Endothelial cell of umbilical vein (primary cell): Measurements from ENCODE around the gene CCBE1. TPM values are rescaled to one million over a fixed set of nuclear protein-coding genes. Genes with fewer than 3 reads are reported as not detected.

Source experiments
- BruUV-seq: library from RNA; stranded (reverse); fragments of 400-500 nt; replicated peaks from 2 replicates; lab custom pipeline; 2021; lab: Mats Ljungman, UMichigan
- CTCF ChIA-PET: fragments of 300-600, 350-600 bp; sonication (Branson Sonifier 250); formaldehyde crosslinking; loops from one replicate; lab custom pipeline; 2021; ENCODE audit warnings: antibody characterized with exemption, inconsistent platforms; lab: Charles Lee
- POLR2A ChIA-PET: fragments of 300-600, 350-600 bp; sonication (Branson Sonifier 250); formaldehyde crosslinking; loops from one replicate; lab custom pipeline; 2021; ENCODE audit warnings: antibody characterized with exemption, inconsistent platforms; lab: Charles Lee
- DNase-seq: peaks from one replicate; pipeline ENCODE4 v3.0.0-alpha.2; 2011; ENCODE audit warnings: low read depth, low spot score
- FAIRE-seq: peaks from 2 replicates; lab custom pipeline; 2011; peaks lifted over from hg19 to GRCh38; lab: Jason Lieb, UNC
- H2AFZ ChIP-seq: 2 replicates; pipeline ENCODE4 v1.6.0; 2012; ENCODE audit warnings: low read depth, low read length, control low read depth, inconsistent platforms
- H3K27ac ChIP-seq: 2 replicates; pipeline ENCODE4 v1.5.1; 2011; ENCODE audit warnings: low read depth, mild to moderate bottlenecking, control low read depth, low read length, moderate library complexity; ENCODE audit not compliant: insufficient read depth
- H3K27me3 ChIP-seq, 2 experiments: 2 replicates each; pipeline versions ENCODE4 v1.6.0 to v1.6.1; 2011; ENCODE audit warnings: low read length in 2 of 2, mixed read lengths in 1 of 2; ENCODE audit not compliant: control insufficient read depth in 2 of 2, insufficient read depth in 2 of 2
- H3K36me3 ChIP-seq, 2 experiments: 2 replicates in 1 of 2; 3 replicates in 1 of 2; pipeline ENCODE4 v1.5.1; 2011; ENCODE audit warnings: low read length in 2 of 2, mild to moderate bottlenecking in 1 of 2, moderate library complexity in 1 of 2; ENCODE audit not compliant: control insufficient read depth in 2 of 2, insufficient read depth in 2 of 2; ENCODE audit errors: extremely low read depth in 1 of 2
- H3K4me1 ChIP-seq: 3 replicates; pipeline ENCODE4 v1.5.1; 2011; ENCODE audit warnings: mild to moderate bottlenecking, low read length; ENCODE audit not compliant: control insufficient read depth, insufficient read depth; ENCODE audit errors: extremely low read depth
- H3K4me2 ChIP-seq: 2 replicates; pipeline ENCODE4 v1.6.1; 2011; ENCODE audit warnings: low read length, control low read depth, mixed read lengths; ENCODE audit not compliant: insufficient read depth
- H3K4me3 ChIP-seq, 3 experiments: fragments of 200-600 bp in 1 of 3; sonication (generic), shearing (Covaris generic) in 1 of 3; replicated peaks in 1 of 3; 2 replicates each; pipeline ENCODE4 v1.5.1; 2011 to 2016; ENCODE audit warnings: control low read depth in 3 of 3, low read length in 3 of 3, mild to moderate bottlenecking in 2 of 3, inconsistent platforms in 1 of 3, low read depth in 1 of 3, moderate library complexity in 1 of 3; ENCODE audit not compliant: insufficient read depth in 1 of 3
- H3K79me2 ChIP-seq: 2 replicates; pipeline ENCODE4 v1.6.0; 2012; ENCODE audit warnings: low read length, inconsistent platforms; ENCODE audit not compliant: control insufficient read depth, insufficient read depth
- H3K9ac ChIP-seq: replicated peaks from 2 replicates; pipeline ENCODE3; 2011; ENCODE audit warnings: low read length, control low read depth; ENCODE audit not compliant: insufficient read depth; ENCODE audit errors: extremely low read depth
- H3K9me1 ChIP-seq: replicated peaks from 3 replicates; pipeline ENCODE4 v1.6.0; 2011; ENCODE audit warnings: mild to moderate bottlenecking, low read length; ENCODE audit not compliant: control insufficient read depth, insufficient read depth; ENCODE audit errors: extremely low read depth
- H3K9me3 ChIP-seq: replicated peaks from 2 replicates; pipeline ENCODE4 v1.5.1; 2012; ENCODE audit warnings: low read length, inconsistent platforms; ENCODE audit not compliant: control insufficient read depth, insufficient read depth
- H4K20me1 ChIP-seq: replicated peaks from 2 replicates; pipeline ENCODE3; 2011; ENCODE audit warnings: mild to moderate bottlenecking, low read length; ENCODE audit not compliant: control insufficient read depth, insufficient read depth; ENCODE audit errors: extremely low read depth
- EZH2 ChIP-seq: IDR thresholded peaks from 2 replicates; pipeline ENCODE4 v1.6.1; 2012; ENCODE audit warnings: borderline replicate concordance, low read depth, mild to moderate bottlenecking, moderate library complexity, low read length, inconsistent platforms; ENCODE audit not compliant: severe bottlenecking
- FOS ChIP-seq: IDR thresholded peaks from 2 replicates; pipeline ENCODE4 v1.6.1; 2011; ENCODE audit warnings: mild to moderate bottlenecking, low read length, moderate library complexity, borderline replicate concordance; ENCODE audit not compliant: insufficient read depth
- GATA2 ChIP-seq: IDR thresholded peaks from 2 replicates; pipeline ENCODE4 v1.7.0; 2011; ENCODE audit warnings: low read depth, mild to moderate bottlenecking, moderate library complexity, mixed read lengths, low read length; ENCODE audit not compliant: insufficient read length, insufficient read depth
- JUN ChIP-seq: IDR thresholded peaks from 2 replicates; pipeline ENCODE4 v1.6.1; 2011; ENCODE audit warnings: borderline replicate concordance, low read depth; ENCODE audit not compliant: insufficient read length, insufficient read depth
- MYC ChIP-seq: IDR thresholded peaks from one replicate; pipeline ENCODE4 v1.6.1; 2011; ENCODE audit warnings: mild to moderate bottlenecking, low read depth, low read length
- POLR2A ChIP-seq: IDR thresholded peaks from 2 replicates; pipeline ENCODE4 v1.6.1; 2012; ENCODE audit warnings: low read depth, mild to moderate bottlenecking, control low read depth, low read length
- POLR2AphosphoS5 ChIP-seq: IDR thresholded peaks from 2 replicates; pipeline ENCODE4 v1.6.1; 2012; ENCODE audit warnings: low read depth, mild to moderate bottlenecking, control low read depth, low read length, moderate library complexity; ENCODE audit not compliant: insufficient read depth
- dilution Hi-C: fragments of 300-500 bp; cut with MboI; formaldehyde crosslinking; loops from one replicate; pipeline ENCODE4 v1.15.0; 2019; ENCODE audit warnings: low sequenced_read_pairs; ENCODE audit not compliant: extremely low pct_ligation_motif_present
- intact Hi-C: fragments of 100-400 bp; cut with micrococcal nuclease; formaldehyde crosslinking; loops from one replicate; pipeline ENCODE4 v1.10.0; 2022
- polyA plus RNA-seq, 4 experiments: library from polyadenylated mRNA; depleted of rRNA in 3 of 4; stranded (reverse) in 3 of 4; unstranded in 1 of 4; fragments of >200 nt; gene quantifications; 2 replicates each; pipeline versions ENCODE4 v1.2.1 to v1.2.3, GENCODE V29; 2011 to 2012; ENCODE audit warnings: missing spikeins in 1 of 4
- total RNA-seq: library from RNA; stranded (reverse); gene quantifications from 2 replicates; pipeline ENCODE4 v1.2.3, GENCODE V29; 2021
- TF ChIP-seq, protein P1 (sequence below), 2 donors: IDR thresholded peaks; 1 replicate in 1 of 2; 2 replicates in 1 of 2; pipeline ENCODE4 v1.5.1; 2011; ENCODE audit warnings: low read length in 2 of 2, mild to moderate bottlenecking in 2 of 2, moderate library complexity in 2 of 2, control low read depth in 1 of 2, inconsistent platforms in 1 of 2, low read depth in 1 of 2; ENCODE audit not compliant: insufficient read depth in 1 of 2; ENCODE audit errors: extremely low read depth in 1 of 2
- TF ChIP-seq, protein P2 (sequence below): IDR thresholded peaks from 2 replicates; pipeline ENCODE4 v1.6.1; 2011; ENCODE audit not compliant: insufficient read depth, insufficient read length

CCBE1 gene
- total and polyA plus RNA-seq, 2 donors (not counting 3 experiments of a cell fraction or from before 2014, with no cell fraction given) = 0.04 TPM; not detected in 1

DNA sequence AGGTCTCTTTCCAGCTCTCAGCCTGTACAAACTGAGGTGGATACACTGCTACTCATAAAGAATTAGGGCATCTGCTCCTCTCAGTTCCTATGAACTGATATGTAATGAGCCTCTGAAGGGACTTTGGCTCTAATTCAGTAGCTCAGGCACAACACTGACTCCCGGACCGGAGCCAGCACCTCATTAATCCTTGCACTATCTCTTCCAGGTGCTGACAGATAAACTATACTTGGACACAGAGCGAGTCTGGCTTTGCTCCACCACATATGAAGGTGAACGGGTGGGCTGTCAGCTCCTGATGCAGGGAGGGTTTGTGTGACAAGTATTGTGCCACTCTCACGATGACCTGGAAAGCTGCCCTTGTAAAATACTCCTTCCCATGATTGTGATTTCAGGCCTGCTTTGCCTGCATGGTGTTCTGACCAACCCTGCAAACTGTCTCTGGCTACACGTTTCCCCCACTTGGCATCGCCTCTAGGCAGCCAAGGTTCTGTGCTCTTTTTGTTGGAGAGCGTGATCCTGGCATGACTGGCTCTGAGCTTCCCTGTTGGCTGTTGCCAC, 226.6 kb downstream of the CCBE1 start:
- no peak for DNase-seq
- H3K79me2 ChIP-seq = no peaks in the 10 kb centered on the region
- H2AFZ ChIP-seq = no peak overlapping the region
- no peak for FAIRE-seq
- no TSS peak for BruUV-seq
- no peak overlapping the region for H3K4me2 ChIP-seq
- H3K4me1 ChIP-seq = no peaks in the 10 kb centered on the region
- dilution Hi-C loops = no loop called here
- no peak overlapping the region for H3K9ac ChIP-seq
- H3K9me3 ChIP-seq = no peaks in the 10 kb centered on the region
- H3K4me3 ChIP-seq = no peak overlapping the region
- ChIA-PET POLR2A (no interaction called here), CTCF (interaction anchor here (0.6 to 4.1 kb wide), 4 partner anchors 11 to 353 kb away, joined by 3 to 20 read pairs (median 4); no protein-coding TSS in a partner anchor)
- no peak overlapping the region for H3K27ac ChIP-seq
- no peaks in the 10 kb centered on the region for H4K20me1 ChIP-seq
- TF ChIP-seq GATA2 (no peak), JUN (no peak), FOS (no peak), POLR2AphosphoS5 (no peak), EZH2 (no peak), POLR2A (no peak), MYC (no peak)
- TF ChIP-seq, protein P1, sequence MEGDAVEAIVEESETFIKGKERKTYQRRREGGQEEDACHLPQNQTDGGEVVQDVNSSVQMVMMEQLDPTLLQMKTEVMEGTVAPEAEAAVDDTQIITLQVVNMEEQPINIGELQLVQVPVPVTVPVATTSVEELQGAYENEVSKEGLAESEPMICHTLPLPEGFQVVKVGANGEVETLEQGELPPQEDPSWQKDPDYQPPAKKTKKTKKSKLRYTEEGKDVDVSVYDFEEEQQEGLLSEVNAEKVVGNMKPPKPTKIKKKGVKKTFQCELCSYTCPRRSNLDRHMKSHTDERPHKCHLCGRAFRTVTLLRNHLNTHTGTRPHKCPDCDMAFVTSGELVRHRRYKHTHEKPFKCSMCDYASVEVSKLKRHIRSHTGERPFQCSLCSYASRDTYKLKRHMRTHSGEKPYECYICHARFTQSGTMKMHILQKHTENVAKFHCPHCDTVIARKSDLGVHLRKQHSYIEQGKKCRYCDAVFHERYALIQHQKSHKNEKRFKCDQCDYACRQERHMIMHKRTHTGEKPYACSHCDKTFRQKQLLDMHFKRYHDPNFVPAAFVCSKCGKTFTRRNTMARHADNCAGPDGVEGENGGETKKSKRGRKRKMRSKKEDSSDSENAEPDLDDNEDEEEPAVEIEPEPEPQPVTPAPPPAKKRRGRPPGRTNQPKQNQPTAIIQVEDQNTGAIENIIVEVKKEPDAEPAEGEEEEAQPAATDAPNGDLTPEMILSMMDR (IDR thresholded peaks at IDR 0.05; ENCODE audit: extremely low read depth in 1 of 2, insufficient read depth in 1 of 2, low read depth in 1 of 2, low read length in 2 of 2) = no peak
- TF ChIP-seq, protein P2, sequence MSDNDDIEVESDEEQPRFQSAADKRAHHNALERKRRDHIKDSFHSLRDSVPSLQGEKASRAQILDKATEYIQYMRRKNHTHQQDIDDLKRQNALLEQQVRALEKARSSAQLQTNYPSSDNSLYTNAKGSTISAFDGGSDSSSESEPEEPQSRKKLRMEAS = no peak
- H3K9me1 ChIP-seq = no peaks in the 10 kb centered on the region
- no peaks in the 10 kb centered on the region for H3K27me3 ChIP-seq
- no peaks in the 10 kb centered on the region for H3K36me3 ChIP-seq
- intact Hi-C loops = no loop called here
